Omental fat pad (tissue), 4 donors: Measurements from ENCODE around the gene TSHZ1. TPM values are rescaled to one million over a fixed set of nuclear protein-coding genes. Genes with fewer than 3 reads are reported as not detected.

ENCODE experiments used
- ATAC-seq: fragments of 150-250 bp; one replicate; pipeline ENCODE4 v1.9.1; 2016; ENCODE audit warnings: mild to moderate bottlenecking, moderate library complexity; ENCODE audit not compliant: low FRiP score
- DNase-seq: peaks from one replicate; pipeline ENCODE4 v3.0.0-alpha.2; 2019; ENCODE audit warnings: low spot score
- total RNA-seq, 4 donors: library from RNA; depleted of rRNA; stranded (reverse); fragments of >200 nt; gene quantifications; one replicate each; pipeline ENCODE4 v1.1.0, GENCODE V29; 2016
- TF ChIP-seq, protein P1 (sequence below), 3 donors: fragments of 450-650 bp; IDR thresholded peaks; one replicate each; pipeline ENCODE4 v1.5.1; 2016 to 2017; ENCODE audit warnings: antibody characterized with exemption in 3 of 3, mild to moderate bottlenecking in 3 of 3, moderate library complexity in 2 of 3

TSHZ1 gene
- total RNA-seq, 4 donors from 2014 or later: 11.6 to 18.4 (median 13.7) TPM

- DNase-seq: no peak
- TF ChIP-seq, protein P1, sequence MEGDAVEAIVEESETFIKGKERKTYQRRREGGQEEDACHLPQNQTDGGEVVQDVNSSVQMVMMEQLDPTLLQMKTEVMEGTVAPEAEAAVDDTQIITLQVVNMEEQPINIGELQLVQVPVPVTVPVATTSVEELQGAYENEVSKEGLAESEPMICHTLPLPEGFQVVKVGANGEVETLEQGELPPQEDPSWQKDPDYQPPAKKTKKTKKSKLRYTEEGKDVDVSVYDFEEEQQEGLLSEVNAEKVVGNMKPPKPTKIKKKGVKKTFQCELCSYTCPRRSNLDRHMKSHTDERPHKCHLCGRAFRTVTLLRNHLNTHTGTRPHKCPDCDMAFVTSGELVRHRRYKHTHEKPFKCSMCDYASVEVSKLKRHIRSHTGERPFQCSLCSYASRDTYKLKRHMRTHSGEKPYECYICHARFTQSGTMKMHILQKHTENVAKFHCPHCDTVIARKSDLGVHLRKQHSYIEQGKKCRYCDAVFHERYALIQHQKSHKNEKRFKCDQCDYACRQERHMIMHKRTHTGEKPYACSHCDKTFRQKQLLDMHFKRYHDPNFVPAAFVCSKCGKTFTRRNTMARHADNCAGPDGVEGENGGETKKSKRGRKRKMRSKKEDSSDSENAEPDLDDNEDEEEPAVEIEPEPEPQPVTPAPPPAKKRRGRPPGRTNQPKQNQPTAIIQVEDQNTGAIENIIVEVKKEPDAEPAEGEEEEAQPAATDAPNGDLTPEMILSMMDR (IDR thresholded peaks at IDR 0.05): no peak
- no peak for ATAC-seq
Measured at GRCh38 chr18:75203416-75204268, 7.0 kb upstream of the TSHZ1 start.

GRCh38 chr18:75204269-75204731 is 6.3 kb upstream of the TSHZ1 start:
- TF ChIP-seq, protein P1 (IDR thresholded peaks at IDR 0.05): no peak
- no peak for DNase-seq
- no peak for ATAC-seq

- no peak for DNase-seq
- ATAC-seq: no peak
- TF ChIP-seq, protein P1 (IDR thresholded peaks at IDR 0.05): no peak
Measured at GRCh38 chr18:75204732-75205513, 5.7 kb upstream of the TSHZ1 start.

GRCh38 chr18:75205514-75206132 is 5.0 kb upstream of the TSHZ1 start:
- ATAC-seq (no peak), DNase-seq (no peak)
- TF ChIP-seq, protein P1 (IDR thresholded peaks at IDR 0.05): no peak

DNA sequence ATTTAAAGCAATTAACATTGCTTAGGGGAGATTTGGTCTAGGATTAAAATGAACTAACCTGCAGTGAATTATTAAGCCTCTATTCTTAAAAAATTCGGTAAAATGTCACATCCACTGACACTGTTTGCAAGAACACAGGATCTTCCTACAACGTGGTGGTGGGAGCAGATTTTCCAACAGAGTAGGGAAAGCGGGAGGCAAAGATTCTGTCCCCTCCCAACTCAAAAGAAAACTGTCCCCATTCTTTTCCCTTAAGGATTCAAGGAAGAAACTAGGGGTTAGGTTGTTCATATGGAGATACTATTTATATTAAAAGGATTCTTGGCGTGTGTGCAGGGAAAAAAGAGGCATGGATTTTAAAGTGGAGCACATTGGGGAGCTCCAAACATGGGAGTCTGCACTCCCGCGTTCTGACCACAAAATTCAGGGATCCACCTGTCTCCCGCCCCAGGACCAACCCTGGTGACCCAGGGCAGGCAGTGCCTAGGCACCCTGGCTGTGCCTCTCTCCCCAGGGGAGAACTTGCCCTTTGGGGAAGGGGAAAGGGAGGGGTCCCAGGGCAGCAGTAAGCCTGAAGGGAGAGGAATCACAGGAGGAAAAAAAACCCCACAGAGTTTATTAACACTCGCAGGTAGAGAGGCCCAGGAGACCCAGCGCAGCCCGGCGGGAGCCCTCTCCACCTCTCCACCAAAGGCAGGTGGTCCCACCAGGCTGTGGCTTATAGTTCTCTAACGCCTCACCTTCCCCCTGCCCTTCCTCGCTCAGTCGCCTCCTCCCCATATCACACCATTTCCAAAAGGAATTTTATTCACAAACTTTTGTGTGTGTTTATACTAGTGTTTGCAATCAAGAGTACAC is 3.9 kb upstream of the TSHZ1 start:
- ATAC-seq (no peak), DNase-seq (no peak)
- TF ChIP-seq, protein P1 (IDR thresholded peaks at IDR 0.05): no peak
